Measurements from ENCODE around the gene EYS.

DNA sequence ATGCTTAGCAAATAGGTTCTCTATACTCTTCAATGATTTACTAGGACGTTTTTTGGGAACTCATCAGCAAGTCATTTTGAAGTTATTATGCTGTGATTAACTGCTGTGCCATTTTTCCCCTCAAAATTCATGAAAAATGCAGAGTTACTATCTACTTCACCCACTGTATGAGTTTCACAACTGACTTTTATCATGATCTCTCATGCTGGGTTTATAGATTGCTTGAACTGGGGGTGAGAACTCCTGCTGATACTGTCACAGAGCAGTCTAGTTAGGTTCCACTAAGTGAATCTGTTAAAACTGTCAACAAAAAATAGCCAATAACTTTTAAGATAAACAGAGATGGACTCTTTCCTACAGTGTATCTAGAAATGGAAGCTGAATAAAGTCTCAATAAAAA is 136.7 kb downstream of the EYS start:
- no peak for TF ChIP-seq SIN3A (IDR thresholded peaks at IDR 0.05; ENCODE audit: borderline replicate concordance, insufficient read depth, low read length)
- TF ChIP-seq, protein P1, sequence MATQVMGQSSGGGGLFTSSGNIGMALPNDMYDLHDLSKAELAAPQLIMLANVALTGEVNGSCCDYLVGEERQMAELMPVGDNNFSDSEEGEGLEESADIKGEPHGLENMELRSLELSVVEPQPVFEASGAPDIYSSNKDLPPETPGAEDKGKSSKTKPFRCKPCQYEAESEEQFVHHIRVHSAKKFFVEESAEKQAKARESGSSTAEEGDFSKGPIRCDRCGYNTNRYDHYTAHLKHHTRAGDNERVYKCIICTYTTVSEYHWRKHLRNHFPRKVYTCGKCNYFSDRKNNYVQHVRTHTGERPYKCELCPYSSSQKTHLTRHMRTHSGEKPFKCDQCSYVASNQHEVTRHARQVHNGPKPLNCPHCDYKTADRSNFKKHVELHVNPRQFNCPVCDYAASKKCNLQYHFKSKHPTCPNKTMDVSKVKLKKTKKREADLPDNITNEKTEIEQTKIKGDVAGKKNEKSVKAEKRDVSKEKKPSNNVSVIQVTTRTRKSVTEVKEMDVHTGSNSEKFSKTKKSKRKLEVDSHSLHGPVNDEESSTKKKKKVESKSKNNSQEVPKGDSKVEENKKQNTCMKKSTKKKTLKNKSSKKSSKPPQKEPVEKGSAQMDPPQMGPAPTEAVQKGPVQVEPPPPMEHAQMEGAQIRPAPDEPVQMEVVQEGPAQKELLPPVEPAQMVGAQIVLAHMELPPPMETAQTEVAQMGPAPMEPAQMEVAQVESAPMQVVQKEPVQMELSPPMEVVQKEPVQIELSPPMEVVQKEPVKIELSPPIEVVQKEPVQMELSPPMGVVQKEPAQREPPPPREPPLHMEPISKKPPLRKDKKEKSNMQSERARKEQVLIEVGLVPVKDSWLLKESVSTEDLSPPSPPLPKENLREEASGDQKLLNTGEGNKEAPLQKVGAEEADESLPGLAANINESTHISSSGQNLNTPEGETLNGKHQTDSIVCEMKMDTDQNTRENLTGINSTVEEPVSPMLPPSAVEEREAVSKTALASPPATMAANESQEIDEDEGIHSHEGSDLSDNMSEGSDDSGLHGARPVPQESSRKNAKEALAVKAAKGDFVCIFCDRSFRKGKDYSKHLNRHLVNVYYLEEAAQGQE (IDR thresholded peaks at IDR 0.05; ENCODE audit: insufficient read depth in 1 of 2, low read depth in 2 of 2, low read length in 2 of 2): no peak
